Measurements from ENCODE around the gene CA11.
A peak's percentile ranks its signal among the peaks of the same experiment; 100 is the strongest.
"Not testable (repeated sequence)": the region's sequence is repeated elsewhere in the genome, so short reads cannot be mapped to it uniquely, and the experiment has no call there.

CA11 gene

DNA sequence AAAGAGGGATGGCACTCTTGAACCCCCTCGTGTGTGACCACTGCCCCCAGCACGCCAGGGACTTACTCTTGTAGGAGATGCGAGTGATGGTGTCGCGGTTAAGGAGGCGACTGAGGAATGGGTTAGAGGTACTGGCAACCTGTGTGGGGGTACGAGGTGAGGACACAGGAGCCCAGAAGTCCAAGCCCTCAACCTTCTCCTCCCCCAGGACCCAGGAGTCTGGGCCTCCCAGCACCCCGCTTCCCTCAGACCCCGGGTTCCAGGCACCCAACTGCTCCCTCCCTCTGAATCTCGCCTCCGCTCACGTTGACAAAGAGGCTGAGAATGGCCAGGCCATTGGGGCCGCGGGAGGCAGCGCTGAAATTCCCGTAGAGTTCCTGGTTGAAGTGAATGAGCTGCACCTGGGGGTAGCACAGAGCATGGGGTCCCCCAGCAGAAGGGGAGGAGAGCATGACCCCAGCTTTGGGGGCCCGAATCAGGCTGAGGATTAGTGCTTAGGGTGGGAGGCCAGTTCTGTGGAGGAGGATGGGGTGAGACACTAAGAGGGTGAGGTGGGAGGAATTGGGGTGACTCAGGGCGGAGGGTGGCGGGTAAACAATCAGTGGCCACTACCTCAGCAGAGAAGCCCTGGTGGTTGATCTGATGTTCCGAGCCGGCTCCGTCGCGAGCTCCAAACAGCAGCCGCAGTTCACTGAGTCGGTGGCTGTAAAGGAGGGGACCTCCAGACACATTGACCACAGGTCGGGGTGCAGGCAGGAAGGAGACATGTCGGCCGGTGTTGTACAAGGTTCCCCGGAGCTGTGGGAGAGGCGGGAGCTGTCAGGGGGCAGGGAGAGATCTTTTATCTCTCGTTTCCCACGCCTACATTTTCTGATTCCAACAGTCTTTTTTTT lies 6.3 kb downstream of the CA11 start:
- DNase-seq, result no peak

DNA sequence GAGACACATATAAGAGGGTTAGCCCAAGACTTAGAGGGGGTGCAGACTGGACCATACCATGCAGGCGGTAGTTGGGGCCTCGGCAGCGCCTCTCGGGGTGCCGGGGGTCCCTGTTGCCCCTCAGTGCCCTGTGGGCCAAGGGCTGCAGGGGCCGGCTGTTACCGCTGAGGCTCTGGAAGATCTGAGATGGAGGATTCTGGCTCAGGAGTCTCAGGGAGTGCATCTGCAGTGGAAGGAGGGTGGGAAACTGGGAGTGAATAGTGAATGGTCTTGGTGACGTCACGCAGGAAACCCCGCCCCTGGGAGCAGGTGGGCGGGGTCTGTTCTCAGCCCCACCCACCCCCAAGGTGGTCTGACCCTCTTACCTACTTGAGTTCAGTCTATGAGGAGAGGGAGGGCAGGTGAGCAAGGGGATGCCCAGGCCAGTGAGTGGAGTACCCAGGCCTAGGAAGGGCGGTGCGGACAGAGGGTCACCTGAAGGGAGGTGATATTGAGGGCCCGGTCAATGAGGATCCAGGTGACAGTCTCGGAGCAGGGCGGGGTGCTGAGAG lies 7.1 kb downstream of the CA11 start:
- DNase-seq, result no peak

DNA sequence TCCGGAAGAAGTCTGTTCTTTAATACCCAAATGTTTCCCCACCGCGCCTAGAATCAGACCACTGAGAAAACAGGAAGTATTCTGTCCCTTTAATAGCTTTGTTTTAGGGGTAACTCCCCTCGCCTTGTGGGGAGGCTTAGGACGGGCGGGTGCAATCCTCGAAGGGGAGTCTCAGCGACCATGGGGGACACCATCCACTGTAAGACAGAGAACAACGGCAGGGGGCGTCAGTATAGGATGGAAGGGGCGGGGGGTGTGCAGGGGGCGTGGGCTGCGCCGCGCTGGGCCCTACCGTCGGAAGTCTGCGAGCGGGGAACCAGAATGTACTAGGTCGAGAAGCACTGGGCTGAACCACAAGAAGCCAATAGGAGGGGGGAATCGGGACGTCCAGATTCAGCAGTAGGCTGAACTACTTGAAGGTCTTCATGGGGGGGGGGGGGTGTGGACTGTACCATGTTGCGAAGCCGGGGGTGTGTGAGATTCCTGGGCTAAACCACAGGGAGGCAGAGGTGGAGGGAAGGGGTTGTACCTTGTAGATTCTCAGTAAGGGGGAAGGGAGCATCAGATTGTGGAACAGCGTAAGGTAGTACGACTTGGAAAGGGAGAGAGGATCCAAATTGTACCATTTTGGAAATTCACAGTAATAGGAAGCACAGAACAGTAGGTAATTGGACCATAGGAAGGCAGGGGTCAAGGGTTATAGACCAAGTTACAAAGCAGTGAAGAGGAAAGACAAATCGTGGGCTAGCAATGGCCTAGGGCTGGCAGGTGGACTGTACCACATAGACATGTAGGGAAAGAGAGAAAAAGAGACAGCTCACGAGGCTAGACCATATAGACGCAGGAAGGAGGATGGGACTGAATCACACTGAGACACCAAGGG lies 7.8 kb downstream of the CA11 start:
- DNase-seq, result peak; percentile 80

DNA sequence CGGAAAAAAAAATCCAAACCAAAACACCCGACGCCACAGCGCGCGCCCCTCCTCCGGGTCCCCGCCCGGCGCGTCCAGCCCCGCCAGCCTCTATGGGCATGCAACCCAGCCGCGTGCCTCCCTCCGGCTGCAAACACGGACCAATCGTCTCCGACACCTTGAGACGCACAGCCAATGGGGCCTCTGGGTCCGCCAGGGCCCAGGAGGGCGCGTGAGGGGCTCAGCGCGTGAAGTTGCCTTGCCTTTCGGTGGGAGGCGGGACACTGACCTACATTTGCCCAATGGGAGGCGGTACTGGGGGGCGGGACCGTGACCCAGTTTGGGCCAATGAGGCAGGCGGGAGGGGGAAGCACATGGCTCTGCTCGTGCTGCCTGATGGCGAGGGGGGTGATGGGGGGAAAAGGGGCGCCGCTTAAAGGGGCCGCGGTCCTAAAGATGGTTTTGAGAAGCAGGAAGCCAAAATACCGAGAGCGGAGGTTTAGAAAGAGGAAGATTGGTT lies 8.5 kb downstream of the CA11 start:
- peak; percentile 95 for DNase-seq

DNA sequence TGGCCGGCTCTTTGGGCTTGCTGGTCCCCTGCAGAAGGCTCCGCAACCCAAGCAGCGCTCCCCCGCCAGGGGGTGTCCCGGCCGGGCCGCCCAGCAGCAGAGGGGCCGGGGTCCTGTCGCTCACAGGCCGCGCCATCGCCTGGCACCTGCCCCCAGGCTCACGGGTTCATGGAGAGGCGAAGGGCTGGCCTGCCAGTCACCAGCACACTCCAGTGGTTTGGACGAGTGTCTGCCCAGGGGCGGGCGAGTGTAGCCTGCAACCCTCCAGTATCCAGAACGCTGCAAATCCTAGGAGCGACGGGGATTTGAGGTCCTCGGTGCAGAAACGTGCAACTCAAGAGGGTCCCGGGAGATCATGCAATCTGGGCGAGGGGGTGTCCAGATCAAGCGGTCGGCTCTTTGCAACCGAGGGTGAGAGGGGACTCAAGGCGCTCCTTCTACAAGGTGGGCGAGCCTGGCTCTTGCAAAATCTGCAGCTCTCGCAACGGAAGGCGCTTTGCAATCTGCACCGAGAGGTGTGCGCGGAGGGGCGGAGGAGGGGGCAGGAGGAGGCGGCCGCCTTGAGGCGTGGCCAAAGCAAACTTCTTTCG lies 9.0 kb downstream of the CA11 start, which contains the start of gene DBP:
DBP (minus strand) TSS at position 521 of the 590 bp plus-strand sequence; CDS start at position 136, 385 bp downstream.
- DNase-seq, result no peak

DNA sequence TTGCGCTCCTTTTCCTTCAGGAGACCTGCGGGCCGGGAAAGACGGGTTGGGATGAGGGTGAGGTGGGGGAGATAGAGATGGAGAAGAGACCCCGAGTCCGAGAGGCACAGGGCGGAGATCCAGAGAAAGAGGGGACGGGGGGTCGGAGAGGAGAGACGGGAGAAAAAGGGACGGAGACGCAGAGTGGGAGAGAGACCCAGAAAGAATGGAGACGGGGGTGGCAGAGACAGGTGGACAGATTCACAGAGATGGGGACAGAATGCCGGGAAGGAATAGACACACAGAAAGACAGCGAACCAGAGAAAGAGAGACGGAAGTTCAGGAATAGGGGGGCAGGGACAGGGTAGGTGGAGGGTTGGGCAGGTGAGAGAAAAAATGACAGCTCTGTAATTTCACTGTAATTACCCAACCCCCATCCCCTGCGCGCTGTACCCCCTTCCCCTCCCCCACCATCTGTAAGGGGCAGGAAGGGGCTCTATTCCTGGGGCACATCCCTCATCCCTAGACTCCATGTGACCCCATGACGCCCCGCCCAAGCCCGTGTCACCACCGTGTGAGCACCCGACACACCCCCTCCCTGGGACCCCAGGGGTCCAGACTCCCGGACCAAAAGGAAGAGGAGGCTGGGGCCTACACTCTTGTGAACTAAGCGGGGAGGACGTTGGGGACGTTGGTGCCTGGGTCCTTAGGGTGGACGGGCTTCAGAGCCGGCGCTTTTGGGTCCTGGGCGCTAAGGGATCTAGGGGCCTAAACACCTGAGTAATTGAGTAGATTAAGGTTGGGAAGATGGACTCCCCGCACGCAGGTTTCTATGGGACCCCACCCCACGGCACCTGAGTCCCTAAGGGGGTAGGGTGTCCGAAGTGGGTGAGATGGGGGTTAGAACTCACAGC lies 9.8 kb downstream of the CA11 start:
- DNase-seq, result no peak

DNA sequence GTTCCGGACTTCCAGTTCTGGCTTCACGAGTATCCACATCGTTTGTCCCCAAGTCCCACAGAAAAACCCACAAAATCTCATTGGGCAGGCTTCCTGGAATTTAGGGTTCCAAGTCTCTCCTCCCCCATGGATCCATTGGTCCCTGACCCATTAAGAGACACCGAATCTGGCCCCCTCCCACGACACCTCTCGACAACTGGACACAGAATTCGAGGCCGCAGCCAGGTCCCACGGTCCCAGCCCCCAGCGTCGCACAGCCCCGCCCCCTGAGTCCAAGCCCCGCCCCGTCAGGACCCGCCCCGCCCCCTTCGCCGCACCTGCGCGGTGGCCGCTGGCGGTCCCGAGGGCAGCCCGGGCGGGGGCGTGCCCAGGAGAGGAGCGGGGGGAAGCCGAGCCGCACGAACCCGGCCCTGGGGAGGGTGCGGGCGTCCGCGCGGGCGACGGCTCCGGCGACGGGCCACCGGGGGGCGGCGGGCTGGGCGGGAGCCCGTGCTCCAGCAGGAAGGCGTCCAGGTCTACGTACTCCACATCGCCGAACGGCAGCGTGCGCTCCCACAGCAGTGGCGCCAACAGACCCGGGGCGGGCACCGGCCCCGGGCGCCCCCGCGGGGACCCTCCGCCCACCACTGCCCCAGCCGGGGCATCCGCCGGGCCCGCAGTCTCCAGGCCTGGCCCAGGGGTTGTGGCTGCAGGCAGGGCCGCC lies 10.6 kb downstream of the CA11 start:
- peak; percentile 23 for DNase-seq

DNA sequence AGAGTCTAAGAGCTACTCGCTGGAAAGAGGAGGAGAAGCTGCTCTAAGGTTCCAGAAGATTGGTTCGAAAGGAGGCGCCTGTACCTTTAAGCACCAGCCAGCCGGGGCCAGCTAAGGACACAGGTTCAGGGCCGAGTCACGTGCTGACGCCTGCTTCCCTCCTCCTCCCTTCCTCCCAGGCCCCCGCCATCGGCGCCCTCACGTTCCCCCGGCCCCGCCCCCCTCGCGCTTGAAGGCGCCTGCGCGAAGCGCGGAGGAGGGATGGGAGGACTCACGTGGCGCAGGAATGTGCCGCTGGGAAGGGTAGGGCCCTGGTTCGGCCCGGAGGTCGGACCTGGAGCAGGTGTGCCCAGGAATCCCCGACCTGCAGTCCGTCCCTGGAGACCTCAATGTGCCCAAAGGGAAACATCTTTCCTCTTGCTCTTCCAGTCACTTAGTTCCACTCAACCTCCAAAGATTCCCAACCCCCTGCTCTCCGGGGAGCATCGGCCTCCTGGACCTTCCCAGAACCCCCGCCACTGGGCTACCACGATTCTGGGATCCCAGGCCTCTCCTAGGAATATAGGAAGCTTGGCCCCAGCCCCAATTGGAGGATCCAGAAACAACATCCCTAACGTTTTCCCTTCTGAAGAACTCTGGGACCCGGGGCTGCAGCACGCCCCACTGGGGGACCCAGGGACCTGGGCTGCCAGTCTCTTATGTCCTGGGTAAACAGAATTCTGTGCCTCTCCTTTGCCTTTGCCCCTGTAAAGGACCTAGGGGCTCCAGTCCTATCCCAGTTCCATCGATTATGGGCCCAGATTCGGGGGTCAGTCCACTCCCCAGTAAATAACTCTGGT lies 11.3 kb downstream of the CA11 start:
- peak; percentile 89 for DNase-seq

DNA sequence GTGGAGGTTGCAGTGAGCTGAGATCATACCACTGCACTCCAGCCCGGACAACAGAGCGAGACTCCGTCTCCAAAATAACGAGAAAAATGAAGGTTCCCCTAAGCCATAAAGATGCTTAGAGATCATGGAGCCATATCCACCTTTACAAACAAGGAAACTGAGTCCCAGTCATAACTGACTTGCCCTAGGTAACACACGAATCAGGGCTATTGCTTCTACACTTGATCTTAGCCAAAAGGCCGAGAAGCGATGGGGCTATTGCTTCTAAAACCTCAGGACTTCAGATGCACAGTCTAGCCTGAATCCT lies 12.0 kb downstream of the CA11 start:
- no peak for DNase-seq

DNA sequence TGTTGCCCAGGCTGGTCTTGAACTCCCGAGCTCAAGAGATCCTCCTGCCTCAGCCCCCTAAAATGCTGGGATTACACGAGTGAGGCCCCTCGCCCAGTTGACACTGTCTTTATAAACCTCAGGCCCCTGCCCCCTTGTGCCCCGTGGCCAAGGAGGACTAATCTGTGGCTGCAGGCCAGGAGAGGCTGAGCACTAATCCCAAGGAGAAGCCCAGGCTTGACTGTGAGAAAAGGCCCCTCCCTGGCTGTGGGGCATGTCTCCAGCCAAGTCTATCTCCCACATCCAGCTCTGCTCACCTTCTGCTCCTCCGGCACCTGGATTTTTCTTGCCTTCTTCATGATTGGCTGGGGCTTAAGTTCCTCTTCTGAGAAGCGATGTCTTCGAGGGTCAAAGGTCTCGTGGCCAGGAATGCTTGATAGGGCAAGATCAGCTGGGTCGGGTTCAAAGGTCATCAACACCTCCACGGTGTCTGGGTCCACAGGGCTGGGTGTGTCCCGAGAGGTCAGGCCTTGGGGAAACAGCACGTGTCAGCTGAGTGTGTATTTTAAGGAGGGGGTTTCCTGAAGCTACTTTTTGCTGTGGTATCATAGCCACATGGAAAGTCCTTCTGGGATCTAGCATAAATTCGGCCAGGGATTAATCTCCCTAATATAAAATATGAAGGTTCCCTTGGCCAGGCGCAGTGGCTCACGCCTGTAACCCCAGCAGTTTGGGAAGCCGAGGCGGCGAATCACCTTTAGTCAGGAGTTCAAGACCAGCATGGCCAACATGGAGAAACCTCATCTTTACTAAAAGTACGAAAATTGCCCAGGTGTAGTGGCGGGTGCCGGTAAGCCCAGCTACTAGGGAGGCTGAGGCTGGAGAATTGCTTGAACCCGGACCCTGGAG lies 12.6 kb downstream of the CA11 start:
- no peak for DNase-seq

DNA sequence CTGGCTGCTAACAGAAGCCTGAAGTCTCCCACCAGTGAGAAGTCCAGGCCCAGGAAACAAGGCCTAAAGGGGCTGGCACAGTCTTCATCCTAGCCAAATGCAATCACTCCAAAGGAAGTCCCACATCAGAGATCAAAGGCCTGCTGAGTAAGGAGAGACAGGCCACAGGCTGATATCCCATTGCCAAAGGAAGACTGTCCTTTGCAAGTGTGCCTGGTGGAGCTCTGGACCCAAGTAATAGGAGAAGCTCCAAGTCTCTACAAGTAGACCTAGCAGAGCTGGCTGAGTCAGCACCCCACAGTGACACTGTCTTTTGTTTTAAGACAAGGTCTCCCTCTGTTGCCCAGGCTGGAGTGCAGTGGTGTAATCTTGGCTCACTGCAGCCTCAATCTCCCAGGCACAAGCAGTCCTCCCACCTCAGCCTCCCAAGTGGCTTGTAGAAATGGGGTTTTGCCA lies 13.3 kb downstream of the CA11 start:
- no peak for DNase-seq

DNA sequence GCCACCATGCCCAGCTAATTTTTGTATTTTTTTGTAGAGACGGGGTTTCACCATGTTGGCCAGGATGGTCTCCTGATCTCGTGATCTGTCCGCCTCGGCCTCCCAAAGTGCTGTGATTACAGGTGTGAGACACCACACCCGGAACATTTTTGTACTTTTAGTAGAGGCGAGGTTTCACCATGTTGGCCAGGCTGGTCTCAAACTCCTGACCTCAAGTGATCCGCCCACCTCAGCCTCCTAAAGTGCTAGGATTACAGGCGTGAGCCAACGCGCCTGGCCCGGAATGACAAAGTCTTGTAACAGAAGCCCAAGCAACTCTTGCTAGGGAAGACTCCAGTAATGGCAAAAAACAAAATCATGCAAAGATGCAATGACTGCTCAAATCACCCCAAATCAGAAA lies 13.7 kb downstream of the CA11 start:
- not testable (repeated sequence) for DNase-seq

DNA sequence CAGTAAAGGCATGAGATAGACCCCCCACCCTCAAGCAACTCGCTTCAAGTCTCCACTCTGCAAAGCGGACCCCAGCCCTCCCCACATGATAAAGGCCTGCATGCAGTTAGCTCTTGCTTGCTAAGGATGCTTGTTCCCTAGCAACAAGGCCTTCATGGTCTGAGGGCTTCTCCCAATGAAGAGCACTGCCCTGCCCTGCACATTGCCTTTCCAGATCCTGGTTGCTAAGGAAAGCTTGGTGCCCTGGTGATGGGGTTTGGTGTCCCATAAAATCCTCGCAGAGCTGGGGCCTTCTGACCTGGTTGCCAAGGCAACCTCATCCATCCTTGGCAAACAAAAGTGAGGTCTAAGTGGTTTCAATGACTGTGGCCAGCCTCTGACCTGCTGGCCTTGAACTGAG lies 14.8 kb downstream of the CA11 start:
- DNase-seq, result no peak

DNA sequence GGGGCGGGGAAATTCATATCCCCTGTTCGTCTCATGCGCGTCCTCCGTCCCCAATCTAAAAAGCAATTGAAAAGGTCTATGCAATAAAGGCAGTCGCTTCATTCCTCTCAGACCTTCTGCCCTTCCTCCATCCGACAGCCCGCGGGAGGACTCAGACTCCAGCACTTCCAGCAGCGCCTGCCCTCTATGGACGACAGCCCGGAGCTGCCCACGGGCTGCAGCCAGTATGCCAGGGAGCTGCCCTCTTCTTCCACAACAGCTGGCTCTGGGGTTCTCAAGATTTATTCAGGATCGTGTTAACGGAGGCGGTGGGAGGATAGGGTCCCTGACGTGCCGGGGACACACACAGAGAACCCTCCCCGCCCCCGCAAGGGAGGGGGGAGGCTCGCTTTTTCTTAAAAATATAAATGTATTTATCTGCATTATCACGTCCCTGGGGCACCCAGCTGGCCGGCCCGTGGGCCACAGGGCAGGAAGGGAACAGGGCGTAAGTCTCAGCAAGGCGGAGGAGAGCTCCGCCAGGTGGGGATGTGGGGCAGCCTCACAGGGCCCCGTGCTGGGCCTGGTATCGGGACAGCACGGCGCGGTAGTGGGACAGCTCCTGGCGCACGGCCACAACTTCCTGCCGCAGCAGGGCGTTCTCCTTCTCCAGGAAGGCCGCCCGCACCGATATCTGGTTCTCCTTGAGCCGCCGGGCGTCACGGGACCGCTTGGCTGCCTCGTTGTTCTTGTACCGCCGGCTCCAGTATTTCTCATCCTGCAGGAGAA lies 15.5 kb downstream of the CA11 start:
- no peak for DNase-seq

DNA sequence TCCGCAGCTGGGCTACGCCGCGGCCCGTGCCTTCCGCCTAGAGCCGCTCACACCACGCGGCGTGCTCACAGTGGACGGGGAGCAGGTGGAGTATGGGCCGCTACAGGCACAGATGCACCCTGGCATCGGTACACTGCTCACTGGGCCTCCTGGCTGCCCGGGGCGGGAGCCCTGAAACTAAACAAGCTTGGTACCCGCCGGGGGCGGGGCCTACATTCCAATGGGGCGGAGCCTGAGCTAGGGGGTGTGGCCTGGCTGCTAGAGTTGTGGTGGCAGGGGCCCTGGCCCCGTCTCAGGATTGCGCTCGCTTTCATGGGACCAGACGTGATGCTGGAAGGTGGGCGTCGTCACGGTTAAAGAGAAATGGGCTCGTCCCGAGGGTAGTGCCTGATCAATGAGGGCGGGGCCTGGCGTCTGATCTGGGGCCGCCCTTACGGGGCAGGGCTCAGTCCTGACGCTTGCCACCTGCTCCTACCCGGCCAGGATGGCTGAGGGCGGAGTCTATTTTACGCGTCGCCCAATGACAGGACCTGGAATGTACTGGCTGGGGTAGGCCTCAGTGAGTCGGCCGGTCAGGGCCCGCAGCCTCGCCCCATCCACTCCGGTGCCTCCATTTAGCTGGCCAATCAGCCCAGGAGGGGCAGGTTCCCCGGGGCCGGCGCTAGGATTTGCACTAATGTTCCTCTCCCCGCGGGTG lies 16.2 kb downstream of the CA11 start:
- DNase-seq, result no peak

DNA sequence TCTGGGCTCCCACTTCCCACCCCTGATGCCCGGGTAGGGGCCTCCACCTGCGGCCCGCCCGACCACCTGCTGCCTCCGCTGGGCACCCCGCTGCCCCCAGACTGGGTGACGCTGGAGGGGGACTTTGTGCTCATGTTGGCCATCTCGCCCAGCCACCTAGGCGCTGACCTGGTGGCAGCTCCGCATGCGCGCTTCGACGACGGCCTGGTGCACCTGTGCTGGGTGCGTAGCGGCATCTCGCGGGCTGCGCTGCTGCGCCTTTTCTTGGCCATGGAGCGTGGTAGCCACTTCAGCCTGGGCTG lies 16.7 kb downstream of the CA11 start:
- DNase-seq, result no peak

DNA sequence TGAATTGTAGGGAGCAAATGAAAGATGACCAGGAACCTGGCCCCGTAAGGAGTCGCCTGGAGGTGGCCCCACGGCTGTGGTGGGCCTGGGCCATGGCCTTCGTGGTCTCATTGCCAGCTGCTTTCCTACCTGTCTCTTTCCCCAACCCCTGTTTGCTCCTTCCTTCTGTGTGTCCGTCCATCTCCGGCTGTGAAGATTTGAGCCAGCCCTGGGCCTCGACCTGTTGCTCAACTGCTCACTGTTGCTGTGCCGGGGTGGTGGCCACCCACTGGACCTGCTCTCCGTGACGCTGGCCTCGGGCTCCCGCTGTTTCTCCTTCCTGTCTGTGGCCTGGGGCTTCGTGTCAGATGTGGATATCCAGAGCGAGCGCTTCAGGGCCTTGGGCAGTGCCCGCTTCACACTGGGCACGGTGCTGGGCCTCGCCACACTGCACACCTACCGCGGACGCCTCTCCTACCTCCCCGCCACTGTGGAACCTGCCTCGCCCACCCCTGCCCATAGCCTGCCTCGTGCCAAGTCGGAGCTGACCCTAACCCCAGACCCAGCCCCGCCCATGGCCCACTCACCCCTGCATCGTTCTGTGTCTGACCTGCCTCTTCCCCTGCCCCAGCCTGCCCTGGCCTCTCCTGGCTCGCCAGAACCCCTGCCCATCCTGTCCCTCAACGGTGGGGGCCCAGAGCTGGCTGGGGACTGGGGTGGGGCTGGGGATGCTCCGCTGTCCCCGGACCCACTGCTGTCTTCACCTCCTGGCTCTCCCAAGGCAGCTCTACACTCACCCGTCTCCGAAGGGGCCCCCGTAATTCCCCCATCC lies 17.3 kb downstream of the CA11 start:
- DNase-seq, result no peak

Data from NCI-H2227 treated with DMSO at 0.1 percent for 48 hours (cell line).